CD4-positive, alpha-beta T cell treated with Interleukin-4 for 4 hours (primary cell): ENCODE data around the gene STX1B.
A peak's percentile ranks its signal among the peaks of the same experiment; 100 is the strongest.

Experiments used
- DNase-seq: peaks from one replicate; pipeline ENCODE4 v3.0.0-alpha.2; 2020

The STX1B gene

GRCh38 chr16:30974348-30974747 lies 36.1 kb downstream of the STX1B start:
- no peak for DNase-seq

DNA sequence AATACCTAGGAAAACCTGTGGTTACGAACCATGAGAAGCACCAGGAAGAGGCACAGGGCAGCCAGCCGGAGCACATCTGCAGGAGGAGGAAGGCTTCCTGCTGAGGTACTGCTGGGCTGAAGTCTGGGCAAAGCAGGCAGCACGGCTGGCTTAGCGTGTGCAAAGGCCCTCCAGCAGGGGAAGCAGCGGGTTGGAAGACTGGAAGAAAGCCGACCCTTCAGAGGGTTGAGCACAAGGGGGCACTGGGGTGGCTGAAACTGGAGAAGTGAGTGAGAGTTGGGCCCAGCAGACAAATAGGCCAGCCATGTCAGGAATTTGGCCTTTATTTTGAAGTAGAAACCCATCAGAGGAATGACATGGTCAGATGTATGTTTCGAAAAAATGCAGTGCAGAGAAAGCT lies 37.6 kb downstream of the STX1B start:
- DNase-seq, result no peak

- no peak for DNase-seq
Observed at GRCh38 chr16:30971298-30971697, 39.1 kb downstream of the STX1B start.

DNA sequence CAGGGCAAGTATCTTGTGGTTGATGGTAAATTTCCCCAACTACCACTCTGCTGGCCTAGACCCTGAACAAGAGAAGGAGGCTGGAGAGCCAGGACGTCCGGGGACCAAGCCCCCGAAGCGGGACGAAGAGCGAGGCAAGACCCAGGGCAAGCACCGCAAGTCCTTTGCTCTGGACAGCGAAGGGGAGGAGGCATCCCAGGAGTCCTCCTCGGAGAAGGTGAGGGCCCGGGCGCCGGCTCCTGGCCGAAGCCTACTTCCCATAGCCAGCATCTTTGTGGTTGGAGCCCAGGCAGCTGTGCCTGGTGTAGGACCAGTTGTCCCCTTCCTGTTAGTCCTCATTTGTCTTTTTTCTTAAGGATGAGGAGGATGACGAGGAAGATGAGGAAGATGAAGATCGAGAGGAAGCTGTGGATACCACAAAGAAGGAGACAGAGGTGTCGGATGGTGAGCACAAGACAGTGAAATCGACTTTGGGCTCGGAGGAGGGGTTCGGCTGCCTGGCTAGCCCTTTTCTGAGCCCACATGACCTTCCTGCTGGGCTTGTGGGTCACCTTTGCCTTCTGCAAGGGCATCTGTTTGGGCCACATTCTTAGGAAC lies 41.1 kb downstream of the STX1B start:
- no peak for DNase-seq

GRCh38 chr16:30967795-30968194 lies 42.6 kb downstream of the STX1B start:
- no peak for DNase-seq

DNA sequence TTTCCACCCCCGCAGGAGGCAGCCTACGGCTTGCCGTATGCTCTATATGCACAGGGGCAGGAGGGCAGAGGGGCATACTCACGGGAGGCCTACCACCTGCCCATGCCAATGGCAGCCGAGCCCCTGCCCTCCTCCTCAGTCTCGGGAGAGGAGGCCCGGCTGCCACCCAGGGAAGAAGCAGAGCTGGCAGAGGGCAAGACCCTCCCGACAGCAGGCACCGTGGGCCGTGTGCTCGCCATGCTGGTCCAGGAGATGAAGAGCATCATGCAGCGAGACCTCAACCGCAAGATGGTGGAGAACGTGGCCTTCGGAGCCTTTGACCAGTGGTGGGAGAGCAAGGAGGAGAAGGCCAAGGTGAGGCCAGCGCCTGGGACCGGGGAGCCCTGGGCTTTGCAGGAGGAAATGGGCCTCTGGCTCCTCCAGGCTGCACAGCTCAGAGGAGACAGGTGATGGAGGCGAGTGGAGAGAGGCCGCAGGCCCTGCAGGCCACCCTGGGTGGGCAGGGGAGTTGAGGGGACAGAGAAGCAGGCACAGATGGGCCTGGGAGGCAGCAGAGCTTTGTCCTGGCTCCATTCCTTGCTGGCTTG lies 44.3 kb downstream of the STX1B start:
- DNase-seq, result no peak

- no peak for DNase-seq
Observed at GRCh38 chr16:30965436-30965835, 45.0 kb downstream of the STX1B start.

- no peak for DNase-seq
Observed at GRCh38 chr16:30964574-30965226, 45.7 kb downstream of the STX1B start.

DNA sequence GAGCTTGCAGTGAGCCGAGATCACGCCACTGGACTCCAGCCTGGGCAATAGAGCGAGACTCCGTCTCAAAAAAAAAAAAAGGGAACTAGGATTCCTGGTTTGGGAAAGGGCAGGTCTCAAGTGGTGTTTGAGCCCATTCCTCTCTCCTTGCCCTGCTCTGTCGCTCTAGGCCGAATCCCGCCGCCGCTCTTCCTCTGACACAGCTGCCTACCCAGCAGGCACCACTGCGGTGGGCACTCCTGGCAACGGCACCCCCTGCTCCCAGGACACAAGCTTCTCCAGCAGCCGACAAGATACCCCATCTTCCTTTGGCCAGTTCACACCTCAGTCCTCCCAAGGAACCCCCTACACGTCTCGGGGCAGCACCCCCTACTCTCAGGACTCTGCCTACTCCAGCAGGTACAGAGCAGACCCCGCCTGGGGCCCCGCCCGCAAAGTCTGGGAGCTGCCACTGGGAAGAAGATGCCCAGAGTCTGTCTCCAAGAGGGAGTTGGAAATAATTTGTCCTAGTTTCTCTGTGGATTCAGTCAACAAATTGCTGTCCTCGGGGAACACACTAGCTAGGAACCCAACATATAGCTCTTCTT lies 46.4 kb downstream of the STX1B start:
- no peak for DNase-seq

DNA sequence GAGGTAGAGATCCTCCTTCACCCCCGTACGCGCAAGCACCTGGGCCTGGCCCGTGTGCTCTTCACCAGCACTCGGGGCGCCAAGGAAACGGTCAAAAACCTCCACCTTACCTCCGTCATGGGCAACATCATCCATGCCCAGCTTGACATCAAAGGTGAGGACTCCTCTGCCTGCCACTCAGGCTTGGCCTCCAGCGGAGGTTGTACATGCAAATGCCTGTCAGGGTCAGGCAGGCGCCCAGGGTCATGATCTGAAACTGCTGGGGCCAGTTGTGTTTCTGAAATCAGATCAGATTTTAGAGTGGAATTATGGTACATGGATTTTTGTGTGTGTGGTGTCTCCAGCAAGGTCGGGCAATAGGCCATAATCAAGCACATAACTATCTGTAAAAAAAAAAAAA lies 49.1 kb downstream of the STX1B start:
- no peak for DNase-seq

DNA sequence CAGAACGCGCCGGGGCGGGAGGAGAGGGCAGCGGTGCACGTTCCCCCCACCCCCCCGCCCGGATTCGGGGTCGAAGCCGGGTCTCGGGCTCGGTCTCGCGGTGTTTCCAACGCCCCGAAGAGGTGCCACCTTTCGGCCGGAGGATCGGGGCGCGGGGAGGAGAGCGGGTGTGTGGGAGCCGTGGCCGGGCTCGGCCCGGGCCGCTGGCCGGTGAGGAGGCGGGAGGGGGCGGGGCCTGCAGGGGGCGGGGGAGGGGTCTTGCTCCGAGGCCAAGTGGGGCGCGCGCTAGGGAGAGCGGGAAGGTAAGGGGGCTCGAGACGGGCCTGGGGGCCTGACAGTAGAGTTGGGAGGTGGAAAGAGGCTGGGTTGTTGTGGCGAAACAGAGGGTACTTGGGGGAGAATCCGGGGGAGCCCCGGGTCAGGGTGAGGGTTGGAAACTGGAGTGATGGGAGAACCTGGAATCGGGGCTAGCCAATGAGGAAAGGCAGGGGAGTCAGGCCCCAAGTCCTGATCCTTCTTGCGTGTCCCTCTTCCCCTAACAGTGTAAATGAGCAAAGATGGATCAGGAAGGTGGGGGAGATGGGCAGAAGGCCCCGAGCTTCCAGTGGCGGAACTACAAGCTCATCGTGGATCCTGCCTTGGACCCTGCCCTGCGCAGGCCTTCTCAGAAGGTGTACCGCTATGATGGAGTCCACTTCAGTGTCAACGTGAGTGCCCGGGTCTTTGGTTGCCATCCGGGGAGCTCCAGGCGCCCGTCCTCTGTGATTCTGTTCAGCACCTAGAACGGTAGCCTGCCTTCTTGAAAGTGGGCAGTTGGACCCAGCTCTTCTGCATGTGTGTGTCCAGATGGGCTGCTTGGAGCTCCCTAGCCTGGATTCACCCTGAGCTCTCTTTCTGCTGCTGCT lies 52.0 kb downstream of the STX1B start:
- DNase-seq, result no peak

GRCh38 chr16:30957456-30958174 lies 52.8 kb downstream of the STX1B start, which contains the start of gene SETD1A:
Gene SETD1A (plus strand): TSS chr16:30957754. CDS start chr16:30958732, 978 bp downstream.
- peak; percentile 96 for DNase-seq

GRCh38 chr16:30956601-30957455 lies 53.6 kb downstream of the STX1B start:
- DNase-seq, result peak; percentile 91

GRCh38 chr16:30954993-30955392 lies 55.4 kb downstream of the STX1B start:
- no peak for DNase-seq

DNA sequence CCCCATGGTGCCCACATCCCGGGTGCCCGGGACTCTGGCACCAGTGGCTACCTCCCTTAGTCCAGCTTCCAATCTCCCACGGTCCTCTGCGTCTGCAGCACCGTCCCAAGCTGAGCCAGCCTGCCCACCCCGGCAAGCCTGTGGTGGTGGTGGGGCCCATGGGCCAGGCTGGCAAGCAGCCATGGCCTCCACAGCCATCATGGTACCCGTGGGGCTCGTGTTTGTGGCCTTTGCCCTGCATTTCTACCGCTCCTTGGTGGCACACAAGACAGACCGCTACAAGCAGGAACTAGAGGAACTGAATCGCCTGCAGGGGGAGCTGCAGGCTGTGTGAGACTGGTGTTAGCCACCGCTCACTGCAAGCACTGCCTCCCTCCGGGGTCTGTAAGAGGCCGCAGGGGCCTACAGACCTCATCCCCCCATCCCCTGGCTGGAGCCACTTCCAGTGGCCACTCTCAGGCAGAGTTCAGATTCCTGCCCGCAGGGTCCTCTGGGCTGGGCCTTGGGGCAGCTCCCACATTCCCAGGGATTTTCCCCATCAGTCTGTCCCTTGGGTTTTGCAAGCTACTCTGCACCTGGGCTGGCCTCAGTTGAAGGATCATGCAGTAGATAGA lies 56.8 kb downstream of the STX1B start:
- DNase-seq, result peak; percentile 64

DNA sequence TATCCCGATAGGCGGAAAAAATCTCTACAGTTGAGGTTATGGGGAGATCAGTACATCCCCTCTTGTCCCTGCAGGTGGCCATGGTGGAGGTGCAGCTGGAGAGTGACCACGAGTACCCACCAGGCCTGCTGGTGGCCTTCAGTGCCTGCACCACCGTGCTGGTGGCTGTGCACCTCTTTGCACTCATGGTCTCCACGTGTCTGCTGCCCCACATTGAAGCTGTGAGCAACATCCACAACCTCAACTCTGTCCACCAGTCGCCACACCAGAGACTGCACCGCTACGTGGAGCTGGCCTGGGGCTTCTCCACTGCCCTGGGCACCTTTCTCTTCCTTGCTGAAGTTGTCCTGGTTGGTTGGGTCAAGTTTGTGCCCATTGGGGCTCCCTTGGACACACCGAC lies 57.3 kb downstream of the STX1B start:
- DNase-seq, result no peak

GRCh38 chr16:30951750-30952149 lies 58.7 kb downstream of the STX1B start:
- no peak for DNase-seq

DNA sequence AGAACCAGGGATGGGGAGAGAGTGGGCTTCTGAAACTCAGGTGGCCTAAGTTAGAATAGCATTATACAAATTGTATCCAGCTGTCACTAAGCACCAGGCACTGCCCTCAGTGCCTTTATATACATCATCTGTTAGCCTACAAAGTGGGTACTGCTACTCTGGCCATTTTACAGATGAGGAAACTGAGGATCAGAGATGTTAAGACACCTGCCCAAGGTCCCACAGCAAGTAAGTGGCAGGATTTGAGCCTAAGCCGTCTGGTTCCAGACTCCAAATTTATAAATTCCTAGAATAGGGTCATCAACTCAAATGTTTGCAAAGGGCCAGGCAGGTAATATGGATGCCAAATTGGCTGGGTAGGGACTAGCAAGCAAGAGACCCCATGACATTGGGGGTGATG lies 59.2 kb downstream of the STX1B start:
- no peak for DNase-seq

GRCh38 chr16:30950516-30951065 lies 59.8 kb downstream of the STX1B start:
- DNase-seq, result no peak
